NCI-H146 treated with DMSO at 0.1 percent for 48 hours (cell line): ENCODE data around the gene SH3BGRL.
"Not testable (repeated sequence)": the region's sequence is repeated elsewhere in the genome, so short reads cannot be mapped to it uniquely, and the experiment has no call there.

Experiments
- DNase-seq: peaks from one replicate; lab custom pipeline; 2025; ENCODE audit not compliant: unreplicated experiment; lab: John Stamatoyannopoulos, UW

The SH3BGRL gene

GRCh38 chrX:81259020-81259713 lies 57.3 kb downstream of the SH3BGRL start:
- DNase-seq, result no peak

- no peak for DNase-seq
Observed at GRCh38 chrX:81259714-81260395, 58.0 kb downstream of the SH3BGRL start.

DNA sequence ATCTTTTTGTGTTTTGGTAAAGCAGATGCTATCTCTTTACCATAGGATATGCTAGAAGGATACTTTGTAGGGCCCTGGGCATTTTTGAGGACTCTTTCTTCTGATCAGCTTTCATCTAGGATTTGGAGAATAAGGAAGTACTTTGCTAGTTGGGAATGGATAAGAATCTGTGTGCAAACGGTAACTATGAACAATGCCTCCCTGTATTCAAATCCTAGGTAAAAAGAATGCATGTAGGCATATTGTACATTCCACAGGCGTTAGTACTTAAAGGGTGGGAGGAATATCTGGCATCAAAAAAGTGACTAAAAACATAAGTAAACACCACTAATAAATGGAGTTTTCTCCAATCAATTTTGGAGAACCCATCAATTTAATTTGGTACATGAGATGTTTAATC lies 59.7 kb downstream of the SH3BGRL start:
- no peak for DNase-seq

DNA sequence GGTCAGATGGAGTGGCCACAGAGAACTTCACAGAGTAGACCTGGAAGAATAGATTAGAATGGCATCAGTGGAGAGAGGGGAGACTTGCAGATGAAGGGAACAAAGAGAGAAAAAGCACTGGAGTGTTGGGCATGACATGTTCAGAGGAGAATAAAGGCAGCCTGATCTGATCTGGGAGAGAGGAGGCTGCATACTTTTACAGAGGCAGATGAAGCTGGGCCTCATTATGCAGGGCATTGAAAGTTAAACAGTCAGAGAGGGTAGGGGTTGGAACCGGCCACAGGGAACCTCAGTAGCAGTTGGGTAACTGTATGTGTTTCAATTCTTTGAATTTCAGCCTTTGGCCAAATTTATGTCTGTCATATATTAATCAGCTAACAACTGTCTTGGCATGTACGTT lies 61.2 kb downstream of the SH3BGRL start:
- no peak for DNase-seq

- no peak for DNase-seq
Observed at GRCh38 chrX:81278616-81279015, 76.7 kb downstream of the SH3BGRL start.

DNA sequence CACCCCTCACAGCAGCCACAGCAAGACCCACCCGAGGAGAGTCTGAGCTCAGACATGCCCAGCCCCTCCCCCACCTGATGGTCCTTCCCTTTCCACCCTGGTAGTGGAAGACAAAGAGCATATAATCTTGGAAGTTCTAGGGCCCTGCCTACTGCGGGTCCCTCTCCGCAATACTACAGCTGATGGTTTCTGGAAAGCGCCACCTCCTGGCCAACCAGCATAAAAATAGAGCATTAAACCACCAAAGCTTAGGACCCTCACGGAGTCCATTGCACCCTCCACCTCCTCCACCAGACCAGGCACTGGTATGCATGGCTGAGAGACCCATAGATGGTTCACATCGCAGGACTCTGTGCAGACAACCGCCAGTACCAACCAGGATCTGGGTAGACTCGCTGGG lies 78.2 kb downstream of the SH3BGRL start:
- DNase-seq, result no peak

DNA sequence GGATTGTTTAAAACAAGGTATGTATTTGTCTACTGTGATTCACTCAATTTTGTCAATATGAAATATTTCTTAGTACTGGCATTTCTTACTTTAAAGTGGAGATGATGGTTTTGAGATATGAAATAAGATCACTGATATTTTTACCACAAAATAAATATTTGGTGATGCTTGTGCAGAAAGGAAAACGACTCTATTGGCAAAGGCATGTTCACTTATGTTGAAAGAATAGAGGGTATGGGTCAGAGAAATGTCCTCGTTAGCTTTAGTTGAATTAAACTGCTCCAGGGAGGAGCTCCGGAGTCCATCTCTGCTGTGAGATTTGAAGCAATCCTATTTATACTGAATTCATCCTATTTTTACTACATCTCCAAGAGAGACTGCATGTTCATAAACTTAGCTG lies 84.2 kb downstream of the SH3BGRL start:
- no peak for DNase-seq

- DNase-seq, result no peak
Observed at GRCh38 chrX:81286608-81287007, 84.7 kb downstream of the SH3BGRL start.

DNA sequence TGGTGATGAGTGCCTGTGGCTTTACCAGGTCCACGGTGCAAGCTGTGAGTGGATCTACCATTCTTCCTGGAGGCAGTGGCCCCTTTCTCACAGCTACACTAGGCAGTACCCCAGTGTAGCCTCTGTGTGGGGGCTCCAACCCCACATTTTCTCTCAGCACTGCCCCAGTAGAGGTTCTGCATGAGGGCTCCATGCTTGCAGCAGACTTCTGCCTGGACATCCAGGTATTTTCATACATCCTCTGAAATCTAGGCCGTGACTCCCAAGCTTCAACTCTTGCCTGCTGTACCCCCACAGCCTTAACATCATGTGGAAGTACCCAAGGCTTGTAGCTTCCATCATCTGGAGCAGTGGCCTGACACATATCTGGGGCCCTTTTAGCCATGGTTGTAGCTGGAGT lies 90.1 kb downstream of the SH3BGRL start:
- no peak for DNase-seq

- no peak for DNase-seq
Observed at GRCh38 chrX:81294101-81294500, 92.2 kb downstream of the SH3BGRL start.

- DNase-seq, result no peak
Observed at GRCh38 chrX:81301877-81302276, 100.0 kb downstream of the SH3BGRL start.

GRCh38 chrX:81304563-81304962 lies 102.7 kb downstream of the SH3BGRL start:
- DNase-seq, result no peak

GRCh38 chrX:81305240-81305639 lies 103.3 kb downstream of the SH3BGRL start:
- no peak for DNase-seq

GRCh38 chrX:81308086-81308829 lies 106.4 kb downstream of the SH3BGRL start:
- no peak for DNase-seq

- no peak for DNase-seq
Observed at GRCh38 chrX:81316163-81316562, 114.3 kb downstream of the SH3BGRL start.

GRCh38 chrX:81331653-81332052 lies 129.8 kb downstream of the SH3BGRL start:
- DNase-seq, result not testable (repeated sequence)

DNA sequence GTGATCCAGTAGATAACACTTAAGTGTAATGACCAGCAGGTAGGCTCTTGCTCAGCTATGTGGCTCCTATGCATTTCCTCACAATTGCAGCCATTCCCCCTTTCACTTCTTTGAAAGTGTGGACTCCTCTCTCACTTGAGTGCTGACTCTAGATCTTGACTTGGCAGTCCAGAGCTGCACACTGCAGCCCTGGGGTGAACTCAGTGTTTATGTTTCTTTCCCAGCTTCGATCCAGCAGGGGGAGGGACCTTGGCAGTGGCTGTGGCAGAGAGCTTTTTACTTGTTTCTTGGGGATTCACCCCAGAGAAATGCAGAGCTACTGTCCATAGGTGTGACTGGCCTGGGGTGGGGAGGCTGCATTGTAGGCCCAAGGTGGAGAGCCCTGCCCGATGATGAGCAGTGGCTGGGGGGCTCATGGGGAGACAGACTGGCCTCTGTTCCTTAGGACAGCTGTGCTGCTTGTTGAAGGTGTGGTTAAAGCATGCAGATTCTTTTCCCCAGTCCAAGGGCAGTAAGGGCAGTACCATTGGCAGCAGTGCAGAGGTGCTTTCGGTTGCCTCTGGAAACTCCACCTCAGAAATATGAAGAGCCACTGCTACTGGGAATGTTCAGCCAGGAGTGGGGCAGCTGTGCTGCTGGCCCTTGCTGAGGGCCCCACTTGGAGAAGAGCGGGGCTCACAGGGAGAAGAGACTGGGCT lies 134.7 kb downstream of the SH3BGRL start:
- no peak for DNase-seq

GRCh38 chrX:81337805-81338204 lies 135.9 kb downstream of the SH3BGRL start:
- DNase-seq, result no peak

DNA sequence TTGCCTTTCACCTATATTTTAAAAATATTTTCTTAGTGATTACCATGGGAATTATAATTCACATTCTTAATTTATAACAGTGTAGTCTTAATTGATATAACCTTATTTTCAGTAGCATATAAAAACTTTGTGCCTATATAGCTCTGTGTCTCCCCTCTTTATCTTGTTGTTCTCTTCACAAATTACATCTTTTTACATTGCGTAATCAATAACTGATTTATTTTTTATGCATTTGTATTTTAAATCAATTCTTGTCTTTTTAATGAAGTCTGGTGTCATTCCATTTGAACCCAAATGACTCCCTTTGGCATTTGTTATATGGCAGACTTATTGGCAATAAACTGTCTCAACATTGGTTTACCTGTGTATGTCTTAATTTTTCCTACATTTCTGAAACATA lies 137.0 kb downstream of the SH3BGRL start:
- DNase-seq, result no peak

GRCh38 chrX:81345296-81345695 lies 143.4 kb downstream of the SH3BGRL start:
- DNase-seq, result not testable (repeated sequence)
